C4-2B (cell line): ENCODE results near the gene PSEN2.

Source experiments
- CTCF ChIP-seq: fragments of 450-650 bp; conservative IDR thresholded peaks from 2 replicates; pipeline ENCODE4 v1.5.1; 2017; ENCODE audit warnings: mild to moderate bottlenecking
- ZFX ChIP-seq: fragments of 450-650 bp; IDR thresholded peaks from 2 replicates; pipeline ENCODE4 v1.6.1; 2017

GRCh38 chr1:226915672-226915995 is 45.2 kb downstream of the PSEN2 start:
- TF ChIP-seq ZFX (no peak), CTCF (no peak)
